Measurements from ENCODE around the gene ESRRA. TPM values are rescaled to one million over a fixed set of nuclear protein-coding genes. Genes with fewer than 3 reads are reported as not detected.

Gene ESRRA
- total and polyA plus RNA-seq, 2 of the 4 experiments (the other 2 are of a cell fraction), result 10.2 to 15.0 TPM

DNA sequence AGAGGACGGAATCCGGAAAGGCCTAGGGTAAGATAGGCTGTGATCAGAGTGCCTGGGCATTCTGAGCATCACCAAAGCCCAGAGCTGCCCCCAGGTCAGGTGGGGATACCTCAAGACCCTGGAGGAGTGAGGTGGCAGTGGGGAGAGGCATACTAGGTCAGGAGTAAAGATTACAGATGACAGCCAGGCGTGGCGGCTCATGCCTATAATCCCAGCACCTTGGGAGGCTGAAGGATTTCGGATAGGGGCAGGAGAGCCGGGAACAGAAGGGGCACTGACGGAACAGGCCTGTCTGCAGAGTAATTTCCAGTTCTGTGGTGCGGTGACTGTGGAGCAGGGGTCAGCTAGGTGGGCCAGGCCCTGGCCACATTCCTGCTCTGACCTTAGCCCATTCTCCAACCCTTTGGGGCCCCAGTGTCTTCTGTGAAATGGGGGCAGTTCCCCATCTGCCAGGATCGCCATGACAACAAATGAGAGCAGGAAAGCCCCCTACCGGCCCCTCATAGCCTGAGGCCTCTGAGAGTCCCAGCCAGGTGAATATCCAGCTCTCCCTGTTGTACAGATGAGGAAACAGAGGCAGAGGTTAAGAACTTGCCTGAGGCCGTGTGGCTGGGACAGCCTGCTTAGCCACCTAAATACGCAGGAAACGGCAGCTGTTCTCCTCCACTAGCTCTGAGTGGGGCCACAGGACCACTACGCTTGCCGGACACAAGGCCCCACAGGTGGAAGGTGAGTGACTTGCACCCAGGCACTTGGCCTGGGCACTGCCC is 30.1 kb upstream of the ESRRA start:
- WGBS, 2 experiments (ENCODE audit: extremely low coverage in 2 of 2, insufficient read length in 1 of 2), result 93% methylated on average over 5 of the region's 15 CpGs; no CpG with 5 or more reads in 1 of the 2 experiments
- dilution Hi-C loops (cut with HindIII; ENCODE audit: low sequenced_read_pairs, unreplicated experiment), result no loop called here

More for the DNA sequence above, 30.1 kb upstream of the ESRRA start:
- Histone ChIP-seq H3K4ac (ENCODE audit: low read depth, low read length) (no peak overlapping the region), H4K8ac (ENCODE audit: low read depth in 2 of 2, low read length in 2 of 2) (no peak overlapping the region), H3K9ac (ENCODE audit: low read depth, low read length) (no peak overlapping the region), H3K4me1 (ENCODE audit: control insufficient read depth, insufficient read depth, low read length) (peaks cover 4% of the 10 kb centered on the region), H3K9me3 (ENCODE audit: control insufficient read depth, insufficient read depth, low read length) (no peaks in the 10 kb centered on the region), H2AK9ac (replicated peaks; ENCODE audit: low read depth, low read length, poor library complexity) (no peak overlapping the region), H3K9me1 (ENCODE audit: insufficient read depth, low read length) (peaks cover 5% of the 10 kb centered on the region; the same call in 1 of the 2 replicates), H3K27ac (ENCODE audit: insufficient read depth, low read length) (no peak overlapping the region), H3K14ac (replicated peaks; ENCODE audit: low read depth, low read length) (no peak overlapping the region), H3K4me2 (ENCODE audit: low read depth, low read length) (no peak overlapping the region), H3K27me3 (ENCODE audit: control insufficient read depth, insufficient read depth, low read length) (no peaks in the 10 kb centered on the region), H2BK120ac (ENCODE audit: low read depth, low read length) (no peak overlapping the region), H3K56ac (ENCODE audit: extremely low read depth, insufficient read depth, low read length) (no peak overlapping the region), H4K91ac (ENCODE audit: insufficient read depth, low read depth, low read length) (no peak overlapping the region), H2BK20ac (ENCODE audit: low read depth, low read length) (no peak overlapping the region), H2AFZ (replicated peaks; ENCODE audit: low read length, poor library complexity) (no peak overlapping the region), H3K18ac (ENCODE audit: low read depth, low read length) (no peak overlapping the region), H4K5ac (ENCODE audit: low read depth, low read length) (no peak overlapping the region), H3K4me3 (ENCODE audit: insufficient read depth, low read depth, low read length) (no peak overlapping the region), H3K36me3 (ENCODE audit: control insufficient read depth, insufficient read depth, low read length) (peaks cover 30% of the 10 kb centered on the region), H4K20me1 (ENCODE audit: insufficient read depth, low read length) (no peaks in the 10 kb centered on the region; the same call in 1 of the 2 replicates), H3K79me1 (ENCODE audit: low read depth in 1 of 2, low read length in 2 of 2) (peaks cover 9 to 19% of the 10 kb centered on the region in 2 experiments), H2BK15ac (ENCODE audit: low read depth, low read length) (no peak overlapping the region), H2BK5ac (ENCODE audit: low read depth, low read length, poor library complexity, severe bottlenecking) (no peak overlapping the region), H3K23ac (ENCODE audit: low read depth, low read length) (no peak overlapping the region), H2AK5ac (ENCODE audit: low read depth, low read length) (no peak overlapping the region)
- DNase-seq (no peak), ATAC-seq (ENCODE audit: low read depth) (no peak)
- TF ChIP-seq RCOR1 (IDR thresholded peaks at IDR 0.05; ENCODE audit: insufficient replicate concordance, low read length) (no peak), MXI1 (IDR thresholded peaks at IDR 0.05; ENCODE audit: borderline replicate concordance, low read depth, low read length) (no peak), RFX5 (IDR thresholded peaks at IDR 0.05; ENCODE audit: low read depth, low read length) (no peak), POLR2A (IDR thresholded peaks at IDR 0.05; ENCODE audit: low read depth, low read length) (no peak), BHLHE40 (IDR thresholded peaks at IDR 0.05; ENCODE audit: low read depth, low read length) (no peak), RAD21 (IDR thresholded peaks at IDR 0.05; ENCODE audit: low read length) (no peak), MAFK (IDR thresholded peaks at IDR 0.05; ENCODE audit: low read depth, low read length) (no peak)
- TF ChIP-seq, protein P1, sequence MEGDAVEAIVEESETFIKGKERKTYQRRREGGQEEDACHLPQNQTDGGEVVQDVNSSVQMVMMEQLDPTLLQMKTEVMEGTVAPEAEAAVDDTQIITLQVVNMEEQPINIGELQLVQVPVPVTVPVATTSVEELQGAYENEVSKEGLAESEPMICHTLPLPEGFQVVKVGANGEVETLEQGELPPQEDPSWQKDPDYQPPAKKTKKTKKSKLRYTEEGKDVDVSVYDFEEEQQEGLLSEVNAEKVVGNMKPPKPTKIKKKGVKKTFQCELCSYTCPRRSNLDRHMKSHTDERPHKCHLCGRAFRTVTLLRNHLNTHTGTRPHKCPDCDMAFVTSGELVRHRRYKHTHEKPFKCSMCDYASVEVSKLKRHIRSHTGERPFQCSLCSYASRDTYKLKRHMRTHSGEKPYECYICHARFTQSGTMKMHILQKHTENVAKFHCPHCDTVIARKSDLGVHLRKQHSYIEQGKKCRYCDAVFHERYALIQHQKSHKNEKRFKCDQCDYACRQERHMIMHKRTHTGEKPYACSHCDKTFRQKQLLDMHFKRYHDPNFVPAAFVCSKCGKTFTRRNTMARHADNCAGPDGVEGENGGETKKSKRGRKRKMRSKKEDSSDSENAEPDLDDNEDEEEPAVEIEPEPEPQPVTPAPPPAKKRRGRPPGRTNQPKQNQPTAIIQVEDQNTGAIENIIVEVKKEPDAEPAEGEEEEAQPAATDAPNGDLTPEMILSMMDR (conservative IDR thresholded peaks at IDR 0.05; ENCODE audit: low read depth, low read length), result no peak
- intact Hi-C loops (cut with micrococcal nuclease) (no loop called here), in situ Hi-C loops (cut with MboI; ENCODE audit: low sequenced_read_pairs) (no loop called here)
- BruUV-seq (replicated peaks), result no TSS peak
- CTCF ChIA-PET, result interaction anchor here (1.0 to 1.3 kb wide), 2 partner anchors 71 to 80 kb away, joined by 3 to 4 read pairs; no protein-coding TSS in a partner anchor
- POLR2A ChIA-PET (ENCODE audit: unreplicated experiment), result no interaction called here

Measured in IMR-90 (cell line).